Middle frontal gyrus (tissue), 1 donor: ENCODE results near the gene GSTM3.
A peak's percentile ranks its signal among the peaks of the same experiment; 100 is the strongest.

ENCODE experiments used
- DNase-seq: peaks from one replicate; pipeline ENCODE4 v3.0.0-alpha.2; 2015; ENCODE audit warnings: low spot score; ENCODE audit errors: extremely low spot score

GSTM3 gene

DNA sequence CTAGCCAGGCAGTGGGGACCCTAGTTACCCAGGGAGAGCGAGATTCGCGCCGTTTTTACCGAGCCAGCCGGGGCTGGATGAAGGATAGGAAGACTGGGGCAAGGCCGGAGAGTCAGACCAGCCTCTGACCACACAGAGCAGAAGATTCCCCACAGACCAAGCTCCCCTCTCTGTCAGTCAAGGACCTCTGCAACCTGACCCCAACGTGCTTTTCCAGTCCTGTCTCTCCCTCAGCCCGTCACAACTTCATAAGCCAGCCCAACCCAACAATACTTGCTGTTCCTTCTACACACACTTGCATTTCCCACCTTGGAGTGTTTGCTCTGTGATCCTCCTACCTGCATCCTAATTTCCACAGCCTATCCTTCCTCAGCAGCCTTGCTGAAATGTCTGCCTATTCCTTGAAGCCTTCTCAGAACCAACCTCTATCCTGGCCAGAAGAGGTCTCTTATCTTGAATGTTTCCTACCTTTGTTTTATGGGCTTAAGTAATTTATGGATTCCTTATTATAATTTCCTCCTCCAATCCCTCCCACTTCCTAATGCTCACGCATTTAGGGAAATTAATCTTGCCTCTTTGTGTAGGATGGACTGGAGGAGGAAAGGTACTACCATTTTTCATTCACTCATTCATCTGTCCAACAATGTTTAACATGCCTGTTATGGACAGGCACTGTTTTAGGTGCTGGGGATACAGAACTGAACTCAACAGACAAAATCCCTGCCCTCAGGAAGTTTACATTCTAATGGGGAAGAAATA is at the start of gene GSTM3:
TSS of gene GSTM3 (minus strand) at position 424 of the 759 bp plus-strand sequence. CDS start 751 bp downstream, outside the sequence.
- no peak for DNase-seq

DNA sequence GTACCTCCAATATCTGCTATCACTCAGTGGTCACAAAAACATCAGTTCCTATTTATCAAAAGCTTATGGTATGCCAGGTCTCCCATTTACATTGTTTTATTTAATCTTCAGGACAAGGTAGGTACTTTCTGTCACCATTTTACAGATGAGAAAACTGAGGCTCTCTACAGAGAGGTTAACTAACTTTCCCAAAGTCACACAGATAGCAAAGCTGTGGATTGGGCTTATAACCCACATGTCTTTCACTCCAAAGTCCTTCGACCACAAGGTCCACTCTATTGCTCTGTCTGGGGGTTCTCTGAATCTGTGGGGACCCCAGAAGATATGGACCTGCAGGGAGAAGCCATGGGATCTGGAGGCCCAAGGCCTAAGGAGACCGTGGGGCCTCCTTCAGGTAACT is 49.5 kb upstream of the GSTM3 start:
- DNase-seq: no peak

DNA sequence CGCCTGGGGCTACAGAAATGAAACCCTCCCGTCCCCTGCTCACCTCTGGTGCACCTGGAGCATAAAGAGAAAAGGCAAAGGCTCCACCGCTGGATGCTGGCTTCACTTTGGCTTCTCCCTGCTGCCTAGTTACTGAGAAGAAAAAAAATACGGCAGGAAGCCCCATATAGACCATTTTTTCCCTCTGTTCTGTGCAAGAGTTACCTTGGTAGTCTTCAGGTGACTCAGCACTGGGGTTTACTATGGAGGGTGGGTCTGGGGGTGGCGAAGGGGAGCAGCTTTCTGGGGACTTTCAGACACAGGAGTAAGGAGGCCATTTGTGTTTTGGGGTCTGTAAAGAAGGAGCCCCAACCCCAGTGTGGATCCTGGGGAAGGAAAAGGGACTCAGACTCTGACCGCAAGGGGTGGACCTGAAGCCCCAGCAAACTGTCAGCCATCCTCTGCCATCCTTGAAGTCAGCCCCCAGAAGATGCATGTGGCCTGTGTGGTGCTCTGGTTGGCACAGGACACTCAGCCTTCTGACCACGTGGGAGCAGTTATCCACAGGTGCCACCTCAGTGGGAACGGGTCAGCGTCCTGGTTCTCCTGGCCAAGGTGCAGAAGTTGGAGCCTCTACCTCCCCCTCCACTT is 48.8 kb upstream of the GSTM3 start:
- no peak for DNase-seq

DNA sequence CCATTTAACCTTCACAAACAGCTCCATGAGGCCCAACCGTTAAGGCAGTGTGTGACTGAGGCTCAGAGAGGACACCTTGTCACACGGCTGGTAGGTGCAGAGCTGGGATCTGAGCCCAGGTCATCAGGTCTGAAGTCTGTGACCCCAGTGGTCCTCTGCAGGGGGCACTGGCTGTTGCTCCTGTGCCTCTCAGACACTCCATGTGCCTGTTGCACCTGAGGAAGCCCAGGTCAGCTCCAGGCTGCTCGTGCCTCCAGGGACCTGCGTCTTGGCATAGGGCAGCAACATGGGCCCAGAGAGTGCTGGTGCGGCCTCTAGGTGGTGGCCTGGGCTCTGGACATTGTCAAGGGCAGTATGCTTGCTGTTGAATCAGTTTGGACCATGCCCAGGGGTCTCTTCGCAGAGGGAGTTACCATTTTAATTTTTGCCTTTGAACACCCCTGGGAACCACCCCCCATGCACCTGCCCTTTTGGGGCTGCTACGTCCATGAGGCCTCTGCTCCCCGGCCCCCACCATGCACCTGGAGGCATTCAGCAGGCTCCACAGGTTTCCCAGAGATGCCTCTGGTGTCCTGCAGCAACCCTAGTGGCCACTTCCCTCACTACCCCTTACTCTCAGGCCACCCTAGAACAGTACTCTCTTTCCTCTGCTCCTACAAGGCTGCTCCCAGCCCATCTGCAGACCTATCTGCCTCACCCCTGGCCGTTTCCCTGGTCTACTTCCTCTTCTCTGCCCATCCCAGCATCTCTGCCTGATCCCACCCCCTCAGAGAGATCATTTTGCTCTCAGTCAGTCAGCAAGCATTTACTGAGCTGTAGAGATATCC is 48.1 kb upstream of the GSTM3 start:
- no peak for DNase-seq

DNA sequence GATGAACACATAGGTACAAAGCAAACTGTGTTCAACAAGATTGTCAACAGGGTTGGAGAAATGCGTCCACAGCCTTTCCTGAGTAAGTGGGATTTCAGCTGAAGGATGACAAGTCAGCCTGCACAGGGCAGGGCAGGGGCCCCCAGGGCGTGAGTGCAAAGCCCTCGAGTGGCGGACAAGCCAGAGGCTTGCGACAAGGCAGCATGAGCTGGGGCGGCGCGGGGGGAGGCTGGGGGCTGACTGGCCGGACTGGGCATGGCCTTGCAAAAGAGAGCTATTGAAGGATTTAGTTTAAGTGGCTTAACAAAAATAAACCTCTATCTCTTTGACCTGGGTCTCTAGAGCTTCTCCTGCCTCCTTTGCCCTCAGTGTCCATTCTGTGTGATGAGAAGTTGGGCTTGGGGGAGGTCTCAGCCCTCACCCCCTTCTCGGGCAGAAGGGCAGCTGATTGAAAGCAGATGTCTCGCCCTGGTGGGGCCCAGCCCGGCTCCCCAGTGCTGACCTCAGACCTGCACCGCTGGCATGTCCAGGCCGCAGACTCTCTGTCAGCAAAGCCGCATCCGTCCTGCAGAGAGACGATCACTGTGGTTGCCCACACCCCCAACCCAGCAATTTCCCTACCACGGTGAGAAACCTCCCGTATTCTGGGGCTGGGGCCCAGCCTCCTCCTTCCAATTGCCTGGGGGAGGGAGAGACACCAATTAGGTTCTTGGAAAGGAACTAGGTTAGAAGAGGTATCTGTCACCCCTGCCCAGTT is 47.2 kb upstream of the GSTM3 start:
- no peak for DNase-seq

DNA sequence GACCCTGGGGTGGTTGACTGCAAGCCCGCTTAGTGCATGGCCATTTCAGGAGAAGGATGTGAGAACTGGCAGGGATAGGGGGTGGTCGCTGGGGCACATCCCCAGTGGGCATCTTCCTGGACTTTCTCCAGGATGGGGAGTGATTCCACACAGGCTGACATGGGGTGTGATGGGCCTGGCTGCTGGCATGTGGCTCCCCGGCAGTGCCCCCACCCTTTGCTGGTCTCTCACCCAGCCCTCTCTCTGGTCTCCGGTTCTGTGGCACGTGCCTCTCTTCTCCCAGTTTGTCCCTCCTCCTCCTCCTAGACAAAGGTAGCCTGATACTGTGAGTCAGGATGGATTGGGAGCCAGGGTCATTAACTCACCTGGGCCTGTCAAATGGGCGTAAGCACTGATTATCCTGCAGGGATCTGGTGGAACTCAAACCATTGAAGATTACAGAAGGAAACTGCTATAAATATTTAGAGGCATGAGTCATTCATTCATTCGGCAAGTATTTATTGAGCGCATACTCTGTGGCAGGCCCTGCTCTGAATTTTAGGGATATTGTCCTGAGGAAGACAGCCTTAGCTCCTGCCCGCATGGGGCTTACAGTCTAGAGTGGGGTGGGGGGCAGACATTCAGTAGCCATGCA is 46.5 kb upstream of the GSTM3 start:
- no peak for DNase-seq

DNA sequence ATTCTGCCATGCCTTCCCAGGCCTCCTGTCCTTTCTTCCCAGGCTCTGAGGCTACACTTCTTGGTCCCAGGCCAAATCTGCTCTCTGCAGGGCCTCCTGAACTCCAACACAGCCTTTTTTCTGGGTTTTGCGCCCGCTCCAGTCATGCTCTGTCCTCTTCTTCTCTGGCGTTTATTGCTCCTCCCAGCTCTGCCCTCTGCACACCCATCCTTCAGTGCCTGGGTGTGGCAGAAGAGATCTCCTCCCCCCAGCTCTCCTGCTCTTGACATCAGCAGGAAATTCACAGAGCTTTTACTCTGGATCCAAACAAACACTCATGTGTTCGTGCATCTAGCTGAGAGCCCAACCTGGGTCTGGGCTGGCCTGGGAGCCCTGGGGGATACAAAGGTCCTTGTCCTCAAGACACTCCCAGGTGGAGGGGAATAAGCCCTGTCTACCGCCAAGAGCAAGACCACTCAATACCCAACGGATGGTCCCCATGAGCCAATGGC is 45.7 kb upstream of the GSTM3 start:
- DNase-seq: no peak

DNA sequence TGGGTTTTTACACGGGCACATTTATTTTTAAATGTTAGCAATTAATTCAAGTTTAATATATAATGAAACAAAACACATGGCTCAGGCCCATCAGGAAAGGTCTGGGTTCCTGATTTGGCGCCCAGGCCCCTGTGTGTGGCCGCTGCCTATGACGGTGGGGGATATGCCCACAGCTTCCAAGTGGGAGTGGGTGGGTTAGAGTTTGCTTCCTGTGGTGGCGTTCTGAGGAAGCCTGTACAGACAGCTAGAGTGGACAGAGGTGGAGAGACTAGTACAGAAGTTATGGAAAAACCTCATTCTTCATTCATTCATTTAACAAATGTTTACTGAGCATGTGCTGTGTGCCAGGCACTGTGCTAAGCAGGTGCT is 45.3 kb upstream of the GSTM3 start:
- no peak for DNase-seq

DNA sequence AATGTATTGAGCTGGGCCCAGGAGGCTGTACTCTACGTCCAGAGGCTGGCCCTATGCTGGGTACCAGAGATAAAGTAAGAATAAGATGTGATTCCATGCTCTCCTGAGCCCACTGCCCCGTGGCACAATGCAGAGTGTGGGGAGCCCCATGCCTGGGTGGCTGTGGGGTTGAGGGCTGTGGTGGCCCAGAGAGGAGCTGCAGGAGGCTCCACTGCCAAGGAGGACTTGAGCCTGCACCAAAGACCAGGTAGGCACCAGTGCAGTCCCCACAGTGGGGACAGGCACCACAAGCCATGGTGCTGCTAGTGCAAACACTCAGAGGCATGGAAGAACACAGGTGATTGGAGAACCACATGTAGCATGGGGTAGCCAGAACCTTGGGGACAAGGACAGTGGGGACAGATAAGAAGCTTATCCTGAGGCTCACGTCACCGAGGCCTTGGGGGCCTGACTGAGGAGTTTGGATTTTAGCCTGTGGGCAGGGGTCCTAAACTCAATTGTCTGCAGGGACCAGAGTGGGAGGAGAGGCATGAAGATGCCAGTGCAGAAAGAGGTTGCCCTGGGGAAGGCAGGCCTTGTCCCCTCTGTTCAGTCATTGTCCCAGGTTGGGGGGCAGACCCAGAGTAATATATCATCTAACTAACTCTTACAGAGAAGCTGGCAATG is 44.7 kb upstream of the GSTM3 start:
- no peak for DNase-seq

DNA sequence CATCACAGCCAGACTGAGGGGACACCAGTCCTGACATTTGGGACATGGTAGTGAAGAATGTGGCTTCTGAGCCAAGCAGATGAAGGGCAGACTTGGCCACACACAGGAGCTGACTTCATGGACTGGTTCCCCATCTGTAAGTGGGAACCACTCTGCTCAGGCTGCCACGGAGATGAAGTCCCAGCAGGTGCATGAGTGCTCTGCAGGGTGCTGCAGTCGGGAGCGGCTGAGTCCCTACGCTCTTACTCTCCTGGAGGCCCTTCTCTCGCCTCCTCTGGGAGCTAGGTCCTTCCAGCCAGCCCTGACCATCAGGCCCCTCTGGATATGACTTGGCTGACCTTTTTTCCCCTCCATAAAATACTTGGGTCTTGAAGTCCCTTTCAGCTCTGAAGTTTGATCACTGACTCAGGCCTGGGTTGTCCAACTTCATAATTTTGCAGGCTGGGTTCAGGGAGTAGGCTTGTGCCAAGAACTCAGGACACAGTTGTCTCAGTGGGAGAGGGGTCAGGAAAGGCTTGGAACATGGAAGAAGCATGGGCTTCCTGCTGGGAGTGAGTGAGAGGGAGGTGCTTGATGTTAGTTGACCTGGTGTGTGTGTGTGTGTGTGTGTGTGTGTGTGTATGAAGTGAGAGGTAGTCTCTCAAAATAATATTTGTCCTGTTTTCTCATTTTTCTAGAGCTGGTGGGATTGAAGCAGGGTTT is 43.9 kb upstream of the GSTM3 start:
- no peak for DNase-seq

DNA sequence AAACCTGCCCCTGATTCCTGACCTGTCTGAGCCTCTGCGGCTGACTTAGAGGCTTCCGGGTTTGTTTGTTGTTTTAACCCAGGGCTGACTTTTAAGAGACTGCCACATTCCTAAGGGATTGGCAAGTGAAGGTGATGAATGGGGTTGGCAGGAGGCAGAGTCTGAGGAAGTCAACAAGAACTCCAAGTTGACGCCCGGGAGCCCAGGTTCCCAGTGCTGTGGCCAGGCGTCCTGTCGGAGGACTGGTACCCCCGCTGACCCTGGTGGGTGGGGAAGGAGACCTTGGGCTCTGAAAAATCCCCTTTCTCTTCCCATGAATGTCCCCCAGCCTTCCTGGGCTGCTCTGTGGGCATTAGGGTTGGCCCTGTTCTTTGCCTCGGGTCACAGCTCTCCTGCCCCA is 42.6 kb upstream of the GSTM3 start:
- DNase-seq: no peak

DNA sequence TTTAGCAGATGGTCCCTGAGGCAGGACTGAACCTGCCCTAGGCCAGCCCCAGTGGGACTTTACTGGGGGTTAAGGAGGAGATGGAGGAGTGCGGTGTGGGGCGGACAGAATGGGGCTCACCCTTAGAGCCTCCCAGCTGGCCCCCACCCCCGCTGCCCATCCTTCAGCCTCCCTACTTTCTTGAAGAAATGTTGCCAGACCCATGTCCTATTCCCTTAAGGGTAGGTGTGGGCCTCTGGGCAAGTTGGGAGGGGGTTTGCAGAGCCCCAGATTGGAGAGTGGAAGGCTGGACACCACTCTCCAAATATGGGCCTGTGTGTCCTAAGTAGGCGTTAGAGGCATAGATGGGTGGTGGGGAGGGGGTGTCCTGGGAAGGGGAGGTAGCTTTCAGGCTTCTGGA is 42.1 kb upstream of the GSTM3 start:
- no peak for DNase-seq

DNA sequence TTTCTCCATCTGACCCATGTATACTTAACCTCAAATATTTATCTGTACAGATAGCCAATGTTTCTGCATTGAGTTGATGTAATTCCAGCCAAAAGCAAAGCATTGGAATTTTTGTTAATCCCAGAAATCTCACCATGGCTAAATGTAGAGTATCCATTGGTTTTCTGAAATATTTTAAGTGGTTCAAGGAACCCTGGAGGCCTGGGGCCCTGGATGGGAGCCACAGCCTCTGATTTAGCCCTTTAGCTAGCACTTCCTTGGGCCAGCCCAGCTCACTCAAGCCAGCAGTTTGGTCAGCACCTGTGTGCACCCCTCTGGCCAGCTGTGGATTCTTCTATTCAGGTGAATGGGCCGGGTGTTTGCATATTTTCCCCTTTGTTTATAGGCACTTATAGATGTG is 41.7 kb upstream of the GSTM3 start:
- no peak for DNase-seq

DNA sequence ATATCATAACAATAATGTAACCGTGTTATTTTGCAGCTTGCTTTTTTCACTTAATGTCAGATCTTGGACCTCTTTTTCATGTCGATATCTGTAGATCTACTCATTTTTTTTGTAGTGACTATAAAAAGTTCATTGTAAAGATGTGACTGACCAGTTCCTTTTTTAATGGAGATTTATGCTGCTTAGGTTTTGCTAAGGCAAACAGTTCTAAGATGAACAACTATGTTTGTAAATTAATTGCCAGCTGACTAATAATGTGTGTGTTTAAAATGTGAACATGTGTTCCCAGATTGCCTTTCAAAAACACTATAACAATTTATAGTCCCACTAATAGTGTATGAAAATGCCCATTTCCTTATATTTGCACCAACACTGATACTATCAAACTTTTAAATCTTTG is 41.0 kb upstream of the GSTM3 start:
- no peak for DNase-seq

DNA sequence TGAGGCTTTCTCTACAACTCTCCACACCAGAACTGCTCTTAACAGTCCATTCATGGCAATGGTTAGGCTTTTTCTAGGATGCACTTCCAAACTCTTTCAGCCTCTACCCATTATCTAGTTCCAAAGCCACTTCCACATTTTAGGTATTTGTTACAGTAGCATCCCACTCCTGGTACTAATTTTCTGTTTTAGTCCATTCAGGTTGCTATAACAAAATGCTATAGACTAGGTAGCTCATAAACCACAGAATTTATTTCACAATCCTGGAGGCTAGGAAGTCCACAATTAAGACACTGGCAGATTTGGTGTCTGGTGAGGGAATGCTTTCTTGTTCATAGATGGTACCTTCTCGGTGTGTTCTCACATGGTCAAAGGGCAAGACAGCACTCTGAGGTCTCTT is 40.1 kb upstream of the GSTM3 start:
- no peak for DNase-seq

DNA sequence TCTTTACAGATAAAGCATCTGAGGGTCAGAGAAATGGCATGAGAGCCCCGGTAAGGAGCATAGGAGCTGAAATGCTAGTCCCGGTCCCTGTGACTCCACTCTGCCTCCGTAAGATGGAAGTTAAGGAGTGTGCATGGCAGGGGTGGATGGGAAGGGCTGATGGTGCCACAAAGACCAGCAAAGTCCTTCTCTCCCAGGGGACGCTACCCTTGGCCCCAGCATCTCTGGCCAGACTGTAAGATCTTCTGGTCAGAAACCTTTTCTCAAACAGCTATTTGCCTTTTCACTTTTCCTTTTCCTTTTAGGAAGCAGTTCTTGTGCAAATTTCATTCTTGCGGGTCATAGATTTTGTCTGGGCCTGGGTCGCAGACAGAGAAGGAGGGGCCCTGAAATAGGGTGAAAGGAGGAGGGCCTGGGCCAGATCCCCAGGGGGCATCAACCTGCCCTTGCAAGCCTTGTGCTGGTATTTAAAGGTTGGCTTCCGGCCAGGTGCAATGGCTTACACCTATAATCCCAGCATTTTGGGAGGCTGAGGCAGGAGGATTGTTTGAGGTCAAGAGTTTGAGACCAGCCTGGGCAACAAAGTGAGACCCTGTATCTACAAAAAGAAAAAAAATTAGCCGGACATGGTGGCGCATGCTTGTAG is 37.3 kb upstream of the GSTM3 start:
- no peak for DNase-seq

DNA sequence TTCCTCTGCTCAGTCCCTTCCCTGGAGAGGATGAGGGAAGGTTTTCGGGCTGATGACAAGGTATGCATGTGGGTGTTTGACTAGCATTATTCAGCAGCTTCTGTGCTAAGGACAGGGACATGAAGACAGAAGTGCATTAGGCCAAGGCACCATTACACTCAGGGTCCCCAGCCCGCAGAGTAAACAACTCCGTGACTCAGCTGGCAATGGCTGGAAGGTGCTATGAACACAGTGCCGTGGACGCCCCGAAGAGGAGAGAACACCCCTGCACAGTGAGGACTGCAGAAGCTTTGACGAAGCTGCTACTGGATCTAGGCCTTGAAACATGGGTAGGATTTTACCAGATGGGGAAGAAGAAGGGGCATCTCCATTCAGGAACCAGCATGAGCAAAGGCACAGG is 36.6 kb upstream of the GSTM3 start:
- peak; percentile 24 for DNase-seq

DNA sequence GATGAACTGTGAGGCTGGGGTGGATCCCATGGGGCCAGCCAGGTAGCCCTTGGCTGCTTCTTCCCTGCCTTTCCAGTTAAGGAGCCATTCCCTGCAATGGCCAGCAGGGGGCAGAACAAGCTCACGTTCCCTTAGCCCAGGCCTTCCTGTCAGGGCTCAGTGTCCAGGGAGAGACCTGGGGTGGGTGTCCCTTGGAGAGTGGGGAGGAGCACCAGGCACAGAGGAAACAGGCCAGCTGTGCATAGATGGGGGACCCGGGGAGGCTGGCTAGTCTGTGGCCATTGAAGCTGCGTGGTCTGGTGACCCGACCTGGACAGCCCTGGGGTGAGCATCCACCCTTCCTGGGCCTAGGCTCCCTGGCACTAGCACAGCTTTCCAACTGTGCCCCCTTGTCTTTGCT is 36.1 kb upstream of the GSTM3 start:
- DNase-seq: peak; percentile 85

DNA sequence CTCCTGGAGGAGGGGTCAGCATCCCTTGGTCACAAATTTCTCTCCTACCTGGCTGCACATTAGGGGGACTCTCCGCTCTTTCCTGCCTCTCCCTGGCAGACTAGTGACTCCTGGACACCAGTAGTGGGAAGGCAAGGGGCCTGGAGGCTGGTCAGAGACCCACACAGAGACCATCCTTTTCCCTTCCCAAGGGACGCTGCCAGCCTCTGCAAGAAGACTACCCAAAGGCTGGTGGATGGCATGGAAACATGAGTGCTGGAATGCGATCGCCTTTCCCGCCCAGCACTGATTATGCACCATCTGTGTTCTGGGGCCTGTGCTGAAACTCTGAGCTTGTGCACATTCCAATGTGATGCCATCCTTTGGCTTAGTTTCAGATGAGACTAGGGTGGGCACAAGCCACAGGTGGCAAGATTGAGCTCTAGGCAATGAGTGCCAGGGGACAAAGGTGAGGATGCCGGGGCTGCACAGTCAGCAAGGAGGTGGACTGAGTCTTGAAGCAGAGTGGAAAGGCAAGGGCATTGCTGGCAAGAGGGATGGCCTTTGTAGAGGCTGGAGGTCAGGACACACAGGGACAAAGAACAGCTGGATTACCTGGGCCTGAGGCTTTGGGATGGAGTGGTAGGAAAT is 35.5 kb upstream of the GSTM3 start:
- no peak for DNase-seq
